Medulla oblongata (tissue), 1 donor: ENCODE measurements around the gene LY86.
A peak's percentile ranks its signal among the peaks of the same experiment; 100 is the strongest.
"Not testable (repeated sequence)": the region's sequence is repeated elsewhere in the genome, so short reads cannot be mapped to it uniquely, and the experiment has no call there.

Experiments
- DNase-seq: peaks from one replicate; pipeline ENCODE4 v3.0.0-alpha.2; 2015; ENCODE audit errors: extremely low spot score

The LY86 gene

DNA sequence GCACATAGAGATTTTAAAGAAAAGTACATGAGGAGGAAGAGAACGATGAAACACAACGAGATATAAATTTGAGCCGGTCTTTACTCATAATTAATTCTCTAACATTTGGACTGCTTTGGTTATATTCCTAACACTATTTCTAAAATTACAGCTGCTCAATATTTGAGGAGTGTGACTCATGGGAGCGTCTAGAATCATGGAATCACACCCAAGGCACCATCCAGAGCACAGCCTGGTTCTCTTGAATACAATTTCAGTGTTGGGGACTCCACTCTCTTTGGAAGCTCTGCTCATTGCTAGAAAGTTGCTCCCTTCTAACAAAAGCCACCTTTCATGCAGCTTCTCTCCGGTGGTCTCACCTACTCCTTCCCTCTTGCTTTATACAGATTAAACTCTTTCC lies 64.4 kb downstream of the LY86 start:
- DNase-seq, result no peak

GRCh38 chr6:6654599-6655575 lies 66.4 kb downstream of the LY86 start:
- no peak for DNase-seq

- no peak for DNase-seq
Measured at GRCh38 chr6:6655805-6656251, 67.3 kb downstream of the LY86 start.

DNA sequence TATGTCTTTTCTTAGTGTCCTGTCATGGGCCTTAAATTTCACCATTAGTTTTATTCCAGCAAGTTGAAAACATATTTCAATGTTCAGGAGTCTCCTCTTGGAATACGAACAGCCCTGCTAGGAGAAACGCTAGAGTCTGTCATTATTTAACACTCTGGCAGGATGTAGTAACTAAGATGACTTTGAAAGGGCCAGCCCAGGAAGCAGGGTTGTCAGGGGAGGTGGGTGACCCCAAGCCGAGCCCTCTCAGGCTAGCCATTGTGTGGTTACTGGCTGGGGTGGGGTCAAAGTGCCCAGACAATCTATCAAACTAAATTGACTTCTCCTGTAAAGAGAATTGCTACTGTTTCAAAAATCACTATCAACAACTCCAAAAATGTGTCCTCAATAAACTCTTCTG lies 67.8 kb downstream of the LY86 start:
- DNase-seq, result no peak

DNA sequence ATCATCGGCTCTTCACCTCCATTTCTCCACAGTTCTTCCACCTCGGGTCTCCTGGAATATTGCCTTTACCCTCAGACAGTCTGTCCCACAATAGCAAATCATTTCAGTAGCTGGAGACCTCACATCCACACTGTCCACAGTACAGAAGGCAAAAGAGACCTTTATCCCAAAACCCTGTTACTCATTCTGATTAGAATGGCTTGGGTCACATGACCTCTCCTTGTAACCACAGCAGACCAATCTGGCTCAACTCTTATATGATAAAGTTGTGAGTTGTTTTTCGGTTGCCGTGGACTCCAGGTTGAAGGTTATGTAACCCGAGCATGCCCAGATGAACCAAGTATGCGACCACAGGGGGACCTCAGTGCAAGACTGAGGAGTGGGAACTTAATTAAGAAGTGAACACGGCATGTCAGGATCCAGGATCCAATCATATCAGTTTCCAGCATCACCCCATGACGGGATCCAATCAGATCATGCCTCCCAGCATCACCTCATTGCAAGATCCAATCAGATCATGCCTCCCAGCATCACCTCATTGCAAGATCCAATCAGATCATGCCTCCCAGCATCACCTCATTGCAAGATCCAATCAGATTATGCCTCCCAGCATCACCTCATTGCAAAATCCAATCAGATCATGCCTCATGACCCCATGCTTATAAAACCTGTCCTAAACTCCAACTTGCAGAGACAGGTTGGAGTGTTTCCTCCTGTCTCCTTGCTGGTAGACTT lies 68.7 kb downstream of the LY86 start:
- no peak for DNase-seq

GRCh38 chr6:6657820-6658217 lies 69.3 kb downstream of the LY86 start:
- no peak for DNase-seq

DNA sequence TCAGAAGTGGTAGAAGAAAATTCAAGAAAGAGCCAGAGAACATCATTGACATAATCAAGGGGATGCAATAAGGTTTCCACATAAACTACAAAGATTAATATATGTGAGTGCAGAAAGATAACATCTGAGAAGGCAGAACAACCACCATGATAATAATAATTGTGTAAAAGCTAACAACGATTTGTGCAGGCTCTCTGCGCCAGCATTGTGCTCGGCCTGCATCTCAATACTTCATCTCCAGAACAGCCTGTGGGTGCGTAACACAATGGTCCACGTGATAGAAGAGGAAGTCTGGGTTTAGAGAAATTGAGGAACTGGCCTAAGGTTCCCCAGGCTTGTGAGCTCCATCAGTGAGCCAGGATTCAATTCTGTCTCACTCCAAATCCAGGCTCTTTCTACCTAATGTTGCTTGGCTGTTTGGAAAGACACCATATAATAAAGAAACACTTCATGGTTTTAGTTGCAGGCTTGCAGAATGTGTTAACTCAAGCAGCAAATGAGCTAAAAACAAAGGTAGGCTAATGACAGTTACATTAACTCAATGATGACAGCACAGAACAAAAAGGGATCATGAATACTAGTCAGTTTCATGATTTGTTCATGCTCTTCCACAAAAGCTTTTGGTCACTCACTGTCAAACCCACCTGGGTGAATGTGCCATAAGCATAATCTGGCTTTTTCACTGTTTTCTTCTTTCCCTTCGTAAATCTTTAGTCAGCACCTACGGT lies 71.2 kb downstream of the LY86 start:
- peak; percentile 88 for DNase-seq

GRCh38 chr6:6660339-6661045 lies 72.0 kb downstream of the LY86 start:
- DNase-seq, result no peak

DNA sequence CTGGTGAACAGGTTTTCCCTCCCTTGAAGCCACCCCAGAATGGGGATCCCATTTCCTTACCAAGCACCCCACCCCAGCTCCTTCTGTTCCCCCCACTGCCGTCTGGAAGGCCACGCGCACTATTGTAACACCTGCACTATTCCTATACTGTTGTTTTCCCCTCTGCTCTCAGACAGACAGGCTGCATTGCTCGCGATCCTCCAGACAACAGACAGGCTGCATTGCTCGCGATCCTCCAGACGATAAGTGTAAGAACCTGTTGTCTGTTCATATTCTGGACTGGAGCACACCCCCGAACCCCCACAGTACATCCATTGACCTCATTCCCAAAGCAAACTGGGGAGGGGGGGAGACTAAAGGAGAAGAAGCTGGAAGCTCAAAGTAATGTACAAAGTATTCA lies 72.7 kb downstream of the LY86 start:
- no peak for DNase-seq

- peak; percentile 83 for DNase-seq
Measured at GRCh38 chr6:6661684-6662083, 73.2 kb downstream of the LY86 start.

DNA sequence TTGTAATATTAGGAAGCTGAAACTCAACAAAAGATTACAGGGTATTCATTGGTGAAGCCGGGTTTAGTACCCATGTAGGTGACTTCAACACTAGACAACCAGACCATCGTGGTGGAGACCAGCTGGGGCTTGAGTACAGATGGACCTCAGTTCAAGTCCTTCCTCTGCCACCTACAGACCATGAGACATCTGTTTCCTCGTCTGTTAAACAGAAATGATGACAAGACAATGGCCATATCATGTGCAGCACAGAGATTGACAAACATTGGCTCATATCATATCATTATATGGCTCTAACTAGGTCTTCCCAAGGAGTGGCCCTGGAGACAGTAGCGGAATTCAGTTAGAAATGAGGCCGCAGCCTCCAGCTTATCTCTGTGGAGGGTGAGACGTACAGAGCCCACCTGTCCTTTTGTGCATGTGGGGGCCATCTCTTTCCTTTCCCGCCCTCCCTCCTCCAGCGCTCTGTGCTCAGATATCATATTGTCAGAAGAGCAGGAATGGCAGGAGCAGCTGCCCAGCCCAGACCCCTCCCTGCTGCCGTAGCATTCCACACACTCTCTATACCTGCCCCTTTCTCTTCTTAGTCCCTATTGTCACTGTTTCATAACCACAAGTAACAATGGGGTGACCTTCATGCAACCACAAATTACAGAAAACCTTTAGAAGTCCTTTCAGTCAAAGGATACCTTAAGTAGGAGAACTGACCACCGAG lies 75.1 kb downstream of the LY86 start:
- no peak for DNase-seq

- DNase-seq, result no peak
Measured at GRCh38 chr6:6665555-6666243, 77.2 kb downstream of the LY86 start.

- DNase-seq, result not testable (repeated sequence)
Measured at GRCh38 chr6:6670150-6670549, 81.6 kb downstream of the LY86 start.

DNA sequence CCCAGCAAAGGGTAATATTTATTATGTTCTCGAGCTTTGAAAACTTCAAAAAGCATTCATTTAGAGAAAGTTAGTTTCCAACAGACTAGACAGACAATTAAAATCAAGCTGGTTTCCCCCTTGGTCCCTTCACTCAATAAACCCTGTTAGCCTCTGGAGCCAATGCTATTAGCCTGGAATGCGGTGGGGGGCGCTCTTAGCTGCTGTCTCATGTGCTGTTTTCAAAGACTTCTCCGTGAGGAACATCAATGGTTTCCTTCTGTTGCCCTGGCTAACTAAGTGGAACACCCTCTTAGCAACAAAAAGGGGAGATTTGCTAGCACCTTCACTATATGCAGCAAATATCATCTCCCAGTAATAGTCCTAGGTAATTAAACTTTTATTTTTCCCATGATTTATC lies 86.4 kb downstream of the LY86 start:
- no peak for DNase-seq

GRCh38 chr6:6676910-6677441 lies 88.5 kb downstream of the LY86 start:
- DNase-seq, result peak; percentile 93

DNA sequence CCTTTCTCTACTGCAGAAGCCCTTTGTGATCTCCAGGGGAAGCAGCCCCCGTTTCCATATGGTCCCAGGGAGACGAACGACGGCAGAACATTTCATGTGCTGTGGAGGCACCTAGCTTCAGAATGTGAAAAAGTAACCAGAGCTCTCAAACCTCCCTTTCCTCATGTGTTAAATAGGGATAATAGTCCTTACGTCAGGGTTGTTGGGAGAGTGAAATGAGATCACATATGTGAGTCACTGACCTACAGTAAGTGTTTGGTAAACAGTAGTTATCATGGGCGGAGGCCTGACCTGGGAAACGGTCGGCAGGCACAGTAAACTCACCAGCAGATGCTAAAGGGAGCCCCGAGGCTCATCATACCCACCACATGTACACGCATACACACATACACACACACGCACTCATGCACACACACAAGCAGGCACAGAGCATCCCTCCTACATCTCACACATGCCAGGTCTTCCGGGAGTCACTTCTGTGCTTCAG lies 89.7 kb downstream of the LY86 start:
- no peak for DNase-seq

DNA sequence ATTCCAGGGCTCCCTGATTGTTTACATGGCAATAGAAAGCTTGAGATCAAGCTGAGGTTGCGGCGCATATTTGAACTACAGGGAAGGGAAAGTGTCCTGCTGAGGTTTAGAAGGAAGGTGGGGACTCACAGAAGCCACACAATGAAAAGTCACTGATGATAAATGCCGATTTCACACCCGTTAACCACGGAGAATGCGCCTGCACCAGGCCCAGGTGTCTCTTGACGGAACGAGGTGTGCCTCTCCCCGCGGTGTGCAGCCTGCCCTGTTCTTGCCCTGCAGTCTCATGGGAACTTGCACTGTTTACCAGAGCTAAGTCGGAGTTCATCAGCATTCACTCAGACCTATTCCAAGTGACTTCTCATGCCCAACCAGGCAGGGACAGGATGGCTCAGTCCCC lies 90.3 kb downstream of the LY86 start:
- DNase-seq, result no peak

GRCh38 chr6:6679633-6680032 lies 91.1 kb downstream of the LY86 start:
- DNase-seq, result no peak

GRCh38 chr6:6680526-6680925 lies 92.0 kb downstream of the LY86 start:
- DNase-seq, result no peak
